ENCODE results near the gene PRKCH. TPM values are rescaled to one million over a fixed set of nuclear protein-coding genes. Genes with fewer than 3 reads are reported as not detected.
A peak's percentile ranks its signal among the peaks of the same experiment; 100 is the strongest.

The PRKCH gene
- total RNA-seq, 4 donors from 2014 or later, result 15.7 to 74.7 (median 38.4) TPM

DNA sequence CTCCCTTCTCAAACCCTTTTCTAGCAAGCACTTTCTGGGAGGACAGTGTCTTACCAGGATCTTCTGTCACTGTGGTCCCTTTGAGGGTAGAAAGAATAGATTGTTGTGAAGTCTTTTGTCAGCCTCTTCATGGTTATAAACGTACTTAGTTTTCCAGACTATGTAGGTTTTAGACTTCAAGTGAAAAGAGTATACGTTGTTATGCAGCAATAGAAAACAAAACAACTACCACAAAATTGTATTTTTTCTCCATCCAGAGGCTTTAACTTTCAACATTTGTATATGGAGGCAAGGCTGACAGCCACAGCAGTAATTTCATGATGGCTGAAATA lies 23.7 kb downstream of the PRKCH start:
- TF ChIP-seq, protein P1, sequence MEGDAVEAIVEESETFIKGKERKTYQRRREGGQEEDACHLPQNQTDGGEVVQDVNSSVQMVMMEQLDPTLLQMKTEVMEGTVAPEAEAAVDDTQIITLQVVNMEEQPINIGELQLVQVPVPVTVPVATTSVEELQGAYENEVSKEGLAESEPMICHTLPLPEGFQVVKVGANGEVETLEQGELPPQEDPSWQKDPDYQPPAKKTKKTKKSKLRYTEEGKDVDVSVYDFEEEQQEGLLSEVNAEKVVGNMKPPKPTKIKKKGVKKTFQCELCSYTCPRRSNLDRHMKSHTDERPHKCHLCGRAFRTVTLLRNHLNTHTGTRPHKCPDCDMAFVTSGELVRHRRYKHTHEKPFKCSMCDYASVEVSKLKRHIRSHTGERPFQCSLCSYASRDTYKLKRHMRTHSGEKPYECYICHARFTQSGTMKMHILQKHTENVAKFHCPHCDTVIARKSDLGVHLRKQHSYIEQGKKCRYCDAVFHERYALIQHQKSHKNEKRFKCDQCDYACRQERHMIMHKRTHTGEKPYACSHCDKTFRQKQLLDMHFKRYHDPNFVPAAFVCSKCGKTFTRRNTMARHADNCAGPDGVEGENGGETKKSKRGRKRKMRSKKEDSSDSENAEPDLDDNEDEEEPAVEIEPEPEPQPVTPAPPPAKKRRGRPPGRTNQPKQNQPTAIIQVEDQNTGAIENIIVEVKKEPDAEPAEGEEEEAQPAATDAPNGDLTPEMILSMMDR (IDR thresholded peaks at IDR 0.05), result no peak
- DNase-seq (ENCODE audit: low spot score) (no peak), ATAC-seq (ENCODE audit: low FRiP score) (no peak)

DNA sequence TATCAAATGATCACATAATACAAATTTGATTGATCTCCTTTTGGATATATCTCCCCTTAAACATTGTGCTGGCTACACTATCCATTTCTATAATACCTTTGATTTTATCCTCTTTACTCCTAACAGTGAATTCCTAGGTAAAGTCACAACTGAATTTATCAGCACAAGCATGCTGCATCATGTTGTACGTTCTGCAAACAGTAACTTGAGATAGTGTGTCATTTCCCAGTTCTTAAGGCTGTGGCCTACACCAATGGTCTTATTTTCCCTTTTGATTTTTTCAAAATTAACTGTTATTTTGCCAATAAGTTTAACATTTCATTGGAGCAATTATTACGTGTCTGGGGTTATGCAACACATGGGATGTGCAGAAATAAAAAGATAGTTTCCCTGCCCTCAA lies 24.8 kb downstream of the PRKCH start:
- TF ChIP-seq, protein P1 (IDR thresholded peaks at IDR 0.05), result no peak

DNA sequence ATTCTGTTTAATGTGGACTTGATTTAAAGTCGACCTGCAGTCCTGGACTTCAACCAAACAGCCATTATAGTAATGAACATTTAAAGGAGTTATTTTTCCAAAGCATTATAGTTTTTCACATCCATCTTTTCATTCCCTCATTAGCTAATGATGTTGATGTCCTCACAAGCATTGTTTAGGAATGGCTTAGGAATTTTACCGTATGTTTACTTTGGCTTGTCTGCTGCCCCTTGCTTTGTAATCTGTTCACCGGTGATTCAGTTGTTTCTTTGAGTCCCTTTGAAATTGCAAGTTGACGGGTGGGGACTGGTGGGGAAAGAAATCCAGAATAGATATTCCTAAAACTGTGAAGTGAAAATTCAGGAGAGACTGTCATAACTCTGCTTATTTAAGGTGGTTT lies 25.4 kb downstream of the PRKCH start:
- DNase-seq (ENCODE audit: low spot score) (no peak), ATAC-seq (ENCODE audit: low FRiP score) (no peak)
- TF ChIP-seq, protein P1 (IDR thresholded peaks at IDR 0.05), result no peak

More for the DNA sequence above, 24.8 kb downstream of the PRKCH start:
- ATAC-seq (ENCODE audit: low FRiP score), result no peak
- DNase-seq (ENCODE audit: low spot score), result no peak

DNA sequence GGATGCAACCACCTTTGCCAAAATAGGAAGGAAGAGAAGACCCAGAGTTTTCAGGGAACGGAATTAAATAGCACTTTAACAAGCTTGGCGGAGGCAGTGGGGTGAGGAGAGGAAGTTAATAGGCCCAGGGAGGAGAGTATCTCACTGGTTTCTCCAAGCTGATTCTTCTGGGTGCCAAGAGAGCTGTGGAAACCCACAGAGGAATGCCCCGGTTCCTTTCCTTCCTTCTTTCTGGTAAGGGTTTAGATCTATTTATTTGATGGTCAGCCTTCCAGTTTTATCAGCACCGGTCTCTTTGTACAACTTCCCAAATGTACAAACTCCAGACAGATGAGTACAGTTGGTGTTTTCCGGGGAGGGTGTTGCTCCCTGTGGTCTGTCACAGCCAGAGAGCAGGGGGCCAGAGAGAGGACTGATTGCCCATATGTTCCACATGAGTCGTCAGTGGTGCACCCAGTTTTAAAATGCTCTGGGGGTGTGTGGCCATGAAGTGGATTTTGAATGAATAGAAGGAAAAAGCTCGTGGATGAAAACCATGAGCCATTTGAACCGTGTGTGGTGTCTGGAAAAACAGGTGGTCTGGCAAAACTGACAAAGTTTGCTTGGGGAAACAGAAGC lies 26.6 kb downstream of the PRKCH start:
- TF ChIP-seq, protein P1 (IDR thresholded peaks at IDR 0.05), result no peak
- DNase-seq (ENCODE audit: low spot score), result no peak
- ATAC-seq (ENCODE audit: low FRiP score), result no peak

DNA sequence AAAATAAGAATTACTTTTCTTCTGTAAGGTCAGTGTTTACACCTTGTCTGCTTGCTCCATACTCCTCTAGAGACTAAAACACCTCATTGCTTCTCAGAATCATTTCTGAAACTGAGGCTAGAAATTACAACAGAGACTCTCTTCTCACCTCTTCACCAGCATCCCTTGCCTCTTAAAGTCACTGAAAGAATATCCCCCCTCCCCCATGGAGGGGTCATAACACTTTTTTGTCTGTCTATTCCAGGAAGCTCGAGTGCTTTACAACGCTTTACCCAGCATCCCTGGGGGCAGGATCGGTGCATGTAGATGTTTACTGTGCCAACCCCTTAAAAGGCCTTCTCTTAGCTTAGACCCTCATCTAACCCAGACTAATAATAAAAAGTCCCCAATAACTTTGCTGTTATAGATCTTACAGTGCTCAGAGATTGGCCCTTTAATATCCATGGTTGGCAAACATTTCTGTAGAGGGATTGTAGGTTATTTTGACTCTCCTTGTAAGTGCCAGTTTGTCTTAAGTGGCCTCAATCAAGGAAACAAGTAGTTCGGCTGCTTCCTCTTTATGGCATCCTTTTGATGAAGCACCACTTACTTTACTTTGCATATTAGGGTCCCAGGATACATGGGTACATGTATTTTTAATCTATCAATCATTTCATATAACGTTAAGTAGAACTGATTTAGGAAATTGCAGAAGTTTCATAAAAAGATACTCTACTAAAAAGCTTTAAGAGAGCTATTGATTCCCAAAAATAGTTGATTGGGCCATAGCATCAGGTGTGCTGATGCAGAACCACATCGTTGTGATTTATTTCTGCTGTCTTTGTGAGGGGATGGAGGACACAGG lies 29.3 kb downstream of the PRKCH start:
- DNase-seq (ENCODE audit: low spot score) (no peak), ATAC-seq (ENCODE audit: low FRiP score) (no peak)
- TF ChIP-seq, protein P1 (IDR thresholded peaks at IDR 0.05), result no peak

DNA sequence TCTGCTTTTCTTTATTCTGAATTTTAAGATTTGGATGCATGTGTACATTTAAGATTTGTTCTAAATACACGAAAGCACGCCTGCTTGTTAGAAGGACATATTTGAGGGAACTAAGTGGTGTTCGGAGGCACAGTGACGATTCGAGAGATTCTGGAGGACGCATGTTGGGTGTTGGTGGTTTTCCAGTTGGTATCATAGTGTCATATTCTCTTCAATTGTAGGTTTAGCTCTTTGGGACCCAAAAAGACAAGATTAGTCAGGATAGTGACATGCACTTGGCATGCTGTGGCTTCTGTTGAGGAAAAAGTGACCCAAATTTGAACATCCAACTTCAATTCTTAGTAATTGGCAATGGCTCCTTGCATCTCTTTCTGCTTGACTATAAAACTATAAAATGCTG lies 30.1 kb downstream of the PRKCH start:
- TF ChIP-seq, protein P1 (IDR thresholded peaks at IDR 0.05), result no peak
- no peak for ATAC-seq (ENCODE audit: low FRiP score)
- no peak for DNase-seq (ENCODE audit: low spot score)

DNA sequence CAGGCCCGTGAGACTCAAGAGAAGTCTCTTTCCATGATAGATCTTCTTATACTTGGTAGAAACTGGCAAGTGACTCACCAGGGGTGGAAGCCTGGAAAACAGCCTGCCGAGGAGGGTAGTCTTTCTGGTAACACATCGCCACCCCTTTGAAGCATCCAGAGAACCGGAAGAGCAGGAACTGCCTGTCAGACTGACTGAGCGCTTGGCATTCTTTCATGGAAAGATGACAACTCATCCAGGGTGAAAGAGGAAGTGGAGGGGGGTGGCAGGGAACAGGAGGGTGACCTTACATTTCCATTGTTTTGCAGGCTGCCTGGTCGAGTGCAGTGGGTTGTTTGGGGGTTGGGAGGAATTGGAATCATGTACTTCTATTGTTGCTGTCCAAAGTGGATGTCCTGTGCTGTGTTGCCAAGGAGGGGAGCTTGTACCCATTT lies 34.5 kb downstream of the PRKCH start:
- TF ChIP-seq, protein P1 (IDR thresholded peaks at IDR 0.05), result no peak
- DNase-seq (ENCODE audit: low spot score), result no peak
- ATAC-seq (ENCODE audit: low FRiP score), result peak; percentile 83
